K562 (cell line): ENCODE measurements around the gene GNGT2. TPM values are rescaled to one million over a fixed set of nuclear protein-coding genes. Genes with fewer than 3 reads are reported as not detected.

Experiments
- HMGN3 ChIP-seq: IDR thresholded peaks from 2 replicates; pipeline ENCODE4 v1.6.1; 2011; ENCODE audit warnings: borderline replicate concordance, low read depth, mild to moderate bottlenecking, mixed read lengths, low read length; ENCODE audit not compliant: insufficient read length; ENCODE audit errors: extremely low read depth
- HSF4 ChIP-seq: fragments of 250-450 bp; sonication (Bioruptor Pico); IDR thresholded peaks from 2 replicates; pipeline ENCODE4 v2.1.2; 2022; ENCODE audit warnings: mild to moderate bottlenecking, moderate library complexity, borderline replicate concordance
- POLR2AphosphoS2 ChIP-seq: IDR thresholded peaks from 2 replicates; pipeline ENCODE4 v1.6.1; 2012; ENCODE audit warnings: low read length, improper control_type of control experiment
- PRPF4 ChIP-seq: fragments of 200-400 bp; formaldehyde crosslinking; IDR thresholded peaks from one replicate; pipeline ENCODE4 v1.6.1; 2017; ENCODE audit warnings: low read length, low read depth, mild to moderate bottlenecking; ENCODE audit not compliant: insufficient read depth, poor library complexity, severe bottlenecking
- SIN3A ChIP-seq, 2 experiments: fragments of 150-350 bp in 1 of 2; IDR thresholded peaks; 2 replicates each; pipeline ENCODE4 v1.6.1; 2011 to 2016; ENCODE audit warnings: borderline replicate concordance in 2 of 2, low read depth in 2 of 2, low read length in 2 of 2, mild to moderate bottlenecking in 2 of 2, moderate library complexity in 2 of 2; ENCODE audit not compliant: control insufficient read depth in 1 of 2
- SPI1 ChIP-seq: IDR thresholded peaks from 2 replicates; pipeline ENCODE4 v1.6.1; 2011; ENCODE audit warnings: low read depth, low read length, control low read depth, borderline replicate concordance
- SUPT5H ChIP-seq: fragments of 450-650 bp; IDR thresholded peaks from 2 replicates; pipeline ENCODE4 v1.6.1; 2016
- XRCC5 ChIP-seq: fragments of 200-400 bp; formaldehyde crosslinking; IDR thresholded peaks from 2 replicates; pipeline ENCODE4 v1.6.1; 2017; ENCODE audit warnings: low read depth, mild to moderate bottlenecking, low read length
- ZKSCAN3 ChIP-seq: fragments of 250-450 bp; sonication (Bioruptor Pico); IDR thresholded peaks from 2 replicates; pipeline ENCODE4 v1.4.0; 2020
- ZNF707 ChIP-seq: fragments of 250-450 bp; sonication (Bioruptor Pico); conservative IDR thresholded peaks from 2 replicates; pipeline ENCODE4 v1.8.0; 2022; ENCODE audit warnings: inconsistent platforms, mild to moderate bottlenecking, moderate library complexity
- polyA plus RNA-seq, 8 experiments: library from polyadenylated mRNA; depleted of rRNA in 4 of 8; stranded (reverse) in 5 of 8; unstranded in 3 of 8; fragments of >200 nt; fragmentation: Nextera tagmentation in 2 of 8; fragmentation: Illumina TruSeq in 1 of 8; extraction: Ambion mirVana in 2 of 8; extraction: Trizol in 1 of 8; gene quantifications; 2 replicates each; pipeline versions ENCODE4 v1.2.1 to v1.2.3, GENCODE V29; 2011 to 2014; ENCODE audit warnings: inconsistent platforms in 1 of 8, missing spikeins in 1 of 8
- total RNA-seq, 7 experiments: library from RNA; depleted of rRNA in 6 of 7; stranded (reverse); fragments of >200 nt in 6 of 7; fragmentation: Illumina TruSeq in 2 of 7; extraction: Trizol in 2 of 7; gene quantifications; 2 replicates each; pipeline versions ENCODE4 v1.2.1 to v1.2.3, GENCODE V29; 2011 to 2021; ENCODE audit warnings: low replicate concordance in 1 of 7
- TF ChIP-seq, protein P1 (sequence below): fragments of 450-650 bp; formaldehyde crosslinking; conservative IDR thresholded peaks from 2 replicates; pipeline ENCODE4 v1.4.0; 2022; ENCODE audit warnings: mild to moderate bottlenecking, missing genetic modification characterization
- TF ChIP-seq, protein P2 (sequence below): fragments of 250-450 bp; sonication (Bioruptor Pico); IDR thresholded peaks from 2 replicates; pipeline ENCODE4 v1.4.0; 2020; ENCODE audit warnings: borderline replicate concordance
- TF ChIP-seq, protein P3 (sequence below): fragments of 200-800 bp; sonication (Bioruptor generic); IDR thresholded peaks from 2 replicates; pipeline ENCODE4 v1.6.1; 2016; ENCODE audit warnings: missing genetic modification characterization, missing compliant biosample characterization
- TF ChIP-seq, protein P4 (sequence below): fragments of 150-350 bp; IDR thresholded peaks from 2 replicates; pipeline ENCODE4 v1.6.1; 2014; ENCODE audit warnings: low read depth, mild to moderate bottlenecking, low read length, borderline replicate concordance

GNGT2 gene
- total and polyA plus RNA-seq, 9 of the 15 experiments (the other 6 are each of a cell fraction or from before 2014, with no cell fraction given) = not detected

DNA sequence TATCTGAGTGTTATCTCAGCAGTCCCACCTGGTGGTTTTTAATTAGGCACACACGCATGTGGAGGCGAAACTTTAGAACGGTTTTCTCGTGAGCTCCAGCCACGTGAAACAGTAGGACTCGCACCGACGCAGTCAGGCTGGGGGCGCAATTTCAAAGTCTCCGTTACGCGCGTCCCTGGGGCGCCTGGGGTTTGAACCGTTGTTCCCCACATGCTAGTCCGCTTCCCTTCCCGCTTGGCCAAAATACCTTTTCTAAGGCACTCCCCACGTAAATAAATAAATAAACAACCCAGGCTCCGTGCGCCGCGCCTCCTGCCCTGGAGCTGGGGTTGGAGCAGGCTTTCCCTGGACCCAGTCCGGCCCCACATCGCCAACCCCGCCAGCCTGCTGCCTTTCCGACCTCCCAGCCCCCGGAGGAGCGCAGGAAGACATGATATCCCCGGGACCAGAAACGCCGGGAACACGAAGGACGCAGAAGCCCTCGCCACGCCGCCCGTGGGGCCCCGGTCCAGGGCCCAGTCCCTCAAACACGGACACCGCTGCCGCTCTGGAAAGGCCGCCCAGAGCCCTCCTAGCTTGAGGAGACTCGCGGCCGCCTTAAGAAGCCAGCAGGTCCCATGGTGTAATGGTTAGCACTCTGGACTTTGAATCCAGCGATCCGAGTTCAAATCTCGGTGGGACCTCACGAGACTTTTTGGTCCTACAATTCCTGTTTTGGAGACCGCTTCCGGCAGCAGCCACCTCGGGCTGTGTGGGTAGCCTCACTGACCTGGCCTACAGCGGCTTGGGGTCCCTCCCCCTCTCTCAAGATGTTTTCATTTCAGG lies 18.2 kb downstream of the GNGT2 start (continued):
- no peak for TF ChIP-seq HMGN3
- TF ChIP-seq, protein P1, sequence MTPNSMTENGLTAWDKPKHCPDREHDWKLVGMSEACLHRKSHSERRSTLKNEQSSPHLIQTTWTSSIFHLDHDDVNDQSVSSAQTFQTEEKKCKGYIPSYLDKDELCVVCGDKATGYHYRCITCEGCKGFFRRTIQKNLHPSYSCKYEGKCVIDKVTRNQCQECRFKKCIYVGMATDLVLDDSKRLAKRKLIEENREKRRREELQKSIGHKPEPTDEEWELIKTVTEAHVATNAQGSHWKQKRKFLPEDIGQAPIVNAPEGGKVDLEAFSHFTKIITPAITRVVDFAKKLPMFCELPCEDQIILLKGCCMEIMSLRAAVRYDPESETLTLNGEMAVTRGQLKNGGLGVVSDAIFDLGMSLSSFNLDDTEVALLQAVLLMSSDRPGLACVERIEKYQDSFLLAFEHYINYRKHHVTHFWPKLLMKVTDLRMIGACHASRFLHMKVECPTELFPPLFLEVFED = no peak; the same call in 1 of the 2 replicates
- TF ChIP-seq PRPF4 = no peak
- TF ChIP-seq SIN3A (IDR thresholded peaks at IDR 0.05; ENCODE audit: borderline replicate concordance in 2 of 2, control insufficient read depth in 1 of 2, low read depth in 2 of 2, low read length in 2 of 2) = peak; percentile 36 to 60; a peak in 2 of 4 replicates
- TF ChIP-seq, protein P2, sequence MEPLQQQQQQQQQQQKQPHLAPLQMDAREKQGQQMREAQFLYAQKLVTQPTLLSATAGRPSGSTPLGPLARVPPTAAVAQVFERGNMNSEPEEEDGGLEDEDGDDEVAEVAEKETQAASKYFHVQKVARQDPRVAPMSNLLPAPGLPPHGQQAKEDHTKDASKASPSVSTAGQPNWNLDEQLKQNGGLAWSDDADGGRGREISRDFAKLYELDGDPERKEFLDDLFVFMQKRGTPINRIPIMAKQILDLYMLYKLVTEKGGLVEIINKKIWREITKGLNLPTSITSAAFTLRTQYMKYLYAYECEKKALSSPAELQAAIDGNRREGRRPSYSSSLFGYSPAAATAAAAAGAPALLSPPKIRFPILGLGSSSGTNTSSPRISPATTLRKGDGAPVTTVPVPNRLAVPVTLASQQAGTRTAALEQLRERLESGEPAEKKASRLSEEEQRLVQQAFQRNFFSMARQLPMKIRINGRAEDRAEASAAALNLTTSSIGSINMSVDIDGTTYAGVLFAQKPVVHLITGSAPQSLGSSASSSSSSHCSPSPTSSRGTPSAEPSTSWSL (CRISPR knock-in tag) = no peak
- TF ChIP-seq ZNF707 (CRISPR knock-in tag) = no peak
- peak; percentile 64 for TF ChIP-seq SUPT5H
- TF ChIP-seq HSF4 (CRISPR knock-in tag) = no peak
- 0 out of 2 replicates have a peak, but pooled peaks have one; percentile 18 for TF ChIP-seq SPI1
- TF ChIP-seq XRCC5 = peak; percentile 90
- no peak for TF ChIP-seq POLR2AphosphoS2
- TF ChIP-seq ZKSCAN3 (CRISPR knock-in tag) = no peak
- TF ChIP-seq, protein P3, sequence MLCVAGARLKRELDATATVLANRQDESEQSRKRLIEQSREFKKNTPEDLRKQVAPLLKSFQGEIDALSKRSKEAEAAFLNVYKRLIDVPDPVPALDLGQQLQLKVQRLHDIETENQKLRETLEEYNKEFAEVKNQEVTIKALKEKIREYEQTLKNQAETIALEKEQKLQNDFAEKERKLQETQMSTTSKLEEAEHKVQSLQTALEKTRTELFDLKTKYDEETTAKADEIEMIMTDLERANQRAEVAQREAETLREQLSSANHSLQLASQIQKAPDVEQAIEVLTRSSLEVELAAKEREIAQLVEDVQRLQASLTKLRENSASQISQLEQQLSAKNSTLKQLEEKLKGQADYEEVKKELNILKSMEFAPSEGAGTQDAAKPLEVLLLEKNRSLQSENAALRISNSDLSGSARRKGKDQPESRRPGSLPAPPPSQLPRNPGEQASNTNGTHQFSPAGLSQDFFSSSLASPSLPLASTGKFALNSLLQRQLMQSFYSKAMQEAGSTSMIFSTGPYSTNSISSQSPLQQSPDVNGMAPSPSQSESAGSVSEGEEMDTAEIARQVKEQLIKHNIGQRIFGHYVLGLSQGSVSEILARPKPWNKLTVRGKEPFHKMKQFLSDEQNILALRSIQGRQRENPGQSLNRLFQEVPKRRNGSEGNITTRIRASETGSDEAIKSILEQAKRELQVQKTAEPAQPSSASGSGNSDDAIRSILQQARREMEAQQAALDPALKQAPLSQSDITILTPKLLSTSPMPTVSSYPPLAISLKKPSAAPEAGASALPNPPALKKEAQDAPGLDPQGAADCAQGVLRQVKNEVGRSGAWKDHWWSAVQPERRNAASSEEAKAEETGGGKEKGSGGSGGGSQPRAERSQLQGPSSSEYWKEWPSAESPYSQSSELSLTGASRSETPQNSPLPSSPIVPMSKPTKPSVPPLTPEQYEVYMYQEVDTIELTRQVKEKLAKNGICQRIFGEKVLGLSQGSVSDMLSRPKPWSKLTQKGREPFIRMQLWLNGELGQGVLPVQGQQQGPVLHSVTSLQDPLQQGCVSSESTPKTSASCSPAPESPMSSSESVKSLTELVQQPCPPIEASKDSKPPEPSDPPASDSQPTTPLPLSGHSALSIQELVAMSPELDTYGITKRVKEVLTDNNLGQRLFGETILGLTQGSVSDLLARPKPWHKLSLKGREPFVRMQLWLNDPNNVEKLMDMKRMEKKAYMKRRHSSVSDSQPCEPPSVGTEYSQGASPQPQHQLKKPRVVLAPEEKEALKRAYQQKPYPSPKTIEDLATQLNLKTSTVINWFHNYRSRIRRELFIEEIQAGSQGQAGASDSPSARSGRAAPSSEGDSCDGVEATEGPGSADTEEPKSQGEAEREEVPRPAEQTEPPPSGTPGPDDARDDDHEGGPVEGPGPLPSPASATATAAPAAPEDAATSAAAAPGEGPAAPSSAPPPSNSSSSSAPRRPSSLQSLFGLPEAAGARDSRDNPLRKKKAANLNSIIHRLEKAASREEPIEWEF (CRISPR knock-in tag) = no peak
- TF ChIP-seq, protein P4, sequence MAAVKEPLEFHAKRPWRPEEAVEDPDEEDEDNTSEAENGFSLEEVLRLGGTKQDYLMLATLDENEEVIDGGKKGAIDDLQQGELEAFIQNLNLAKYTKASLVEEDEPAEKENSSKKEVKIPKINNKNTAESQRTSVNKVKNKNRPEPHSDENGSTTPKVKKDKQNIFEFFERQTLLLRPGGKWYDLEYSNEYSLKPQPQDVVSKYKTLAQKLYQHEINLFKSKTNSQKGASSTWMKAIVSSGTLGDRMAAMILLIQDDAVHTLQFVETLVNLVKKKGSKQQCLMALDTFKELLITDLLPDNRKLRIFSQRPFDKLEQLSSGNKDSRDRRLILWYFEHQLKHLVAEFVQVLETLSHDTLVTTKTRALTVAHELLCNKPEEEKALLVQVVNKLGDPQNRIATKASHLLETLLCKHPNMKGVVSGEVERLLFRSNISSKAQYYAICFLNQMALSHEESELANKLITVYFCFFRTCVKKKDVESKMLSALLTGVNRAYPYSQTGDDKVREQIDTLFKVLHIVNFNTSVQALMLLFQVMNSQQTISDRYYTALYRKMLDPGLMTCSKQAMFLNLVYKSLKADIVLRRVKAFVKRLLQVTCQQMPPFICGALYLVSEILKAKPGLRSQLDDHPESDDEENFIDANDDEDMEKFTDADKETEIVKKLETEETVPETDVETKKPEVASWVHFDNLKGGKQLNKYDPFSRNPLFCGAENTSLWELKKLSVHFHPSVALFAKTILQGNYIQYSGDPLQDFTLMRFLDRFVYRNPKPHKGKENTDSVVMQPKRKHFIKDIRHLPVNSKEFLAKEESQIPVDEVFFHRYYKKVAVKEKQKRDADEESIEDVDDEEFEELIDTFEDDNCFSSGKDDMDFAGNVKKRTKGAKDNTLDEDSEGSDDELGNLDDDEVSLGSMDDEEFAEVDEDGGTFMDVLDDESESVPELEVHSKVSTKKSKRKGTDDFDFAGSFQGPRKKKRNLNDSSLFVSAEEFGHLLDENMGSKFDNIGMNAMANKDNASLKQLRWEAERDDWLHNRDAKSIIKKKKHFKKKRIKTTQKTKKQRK = 0 out of 2 replicates have a peak, but pooled peaks have one; percentile 13
